Activated CD4-positive, alpha-beta T cell treated with anti-CD3 and anti-CD28 coated beads, Interleukin-2, amount 10 ng/mL, durations not matched to agents 7 days and 5 days (primary cell): ENCODE data around the gene OSBPL5. TPM values are rescaled to one million over a fixed set of nuclear protein-coding genes. Genes with fewer than 3 reads are reported as not detected.

Experiments
- total RNA-seq, 2 experiments: library from RNA; stranded (reverse); gene quantifications; one replicate each; pipeline ENCODE4 v1.2.3, GENCODE V29; 2021

OSBPL5 gene
- total RNA-seq, 2 experiments from 2014 or later: 9.6 to 12.0 TPM

Other genes starting within 250 kb of the OSBPL5 start
- gene PHLDA2, start 235.9 kb downstream of the OSBPL5 start, total RNA-seq: under 1 TPM; 0.35 to 0.45 TPM
- gene NAP1L4, start 173.0 kb downstream of the OSBPL5 start, total RNA-seq: 100 to 1,000 TPM; 354 to 367 TPM
- gene CARS1, start 107.9 kb downstream of the OSBPL5 start, total RNA-seq: 10 to 100 TPM; 81.4 to 97.6 TPM
- not detected for gene MRGPRG, start 53.5 kb upstream of the OSBPL5 start, total RNA-seq
- gene MRGPRE, start 67.1 kb upstream of the OSBPL5 start, total RNA-seq: not detected
- 10 to 100 TPM; 29.7 to 32.5 TPM for gene ZNF195, start 213.8 kb upstream of the OSBPL5 start, total RNA-seq